Measurements from ENCODE around the gene DNER. TPM values are rescaled to one million over a fixed set of nuclear protein-coding genes. Genes with fewer than 3 reads are reported as not detected.
"Not testable (repeated sequence)": the region's sequence is repeated elsewhere in the genome, so short reads cannot be mapped to it uniquely, and the experiment has no call there.

Gene DNER
- total RNA-seq, 2 donors from 2014 or later, result 17.6 to 28.4 TPM

- no peak for DNase-seq (ENCODE audit: low spot score)
- Histone ChIP-seq H3K36me3 (no peaks in the 10 kb centered on the region), H3K27me3 (no peaks in the 10 kb centered on the region), H3K9me3 (no peaks in the 10 kb centered on the region), H3K4me3 (no peak overlapping the region), H3K4me1 (no peaks in the 10 kb centered on the region), H3K27ac (no peak overlapping the region)
- TF ChIP-seq CTCF (IDR thresholded peaks at IDR 0.05), result no peak
Observed at GRCh38 chr2:229344151-229344551, 370.2 kb downstream of the DNER start.

GRCh38 chr2:229343661-229344060 is 370.7 kb downstream of the DNER start:
- no peaks in the 10 kb centered on the region for H3K9me3 ChIP-seq
- no peak for TF ChIP-seq CTCF (IDR thresholded peaks at IDR 0.05)
- H3K27ac ChIP-seq, result no peak overlapping the region
- H3K4me3 ChIP-seq, result no peak overlapping the region
- H3K27me3 ChIP-seq, result no peaks in the 10 kb centered on the region
- DNase-seq (ENCODE audit: low spot score), result no peak
- no peaks in the 10 kb centered on the region for H3K4me1 ChIP-seq
- no peaks in the 10 kb centered on the region for H3K36me3 ChIP-seq

GRCh38 chr2:229342376-229342775 is 372.0 kb downstream of the DNER start:
- no peaks in the 10 kb centered on the region for H3K36me3 ChIP-seq
- DNase-seq (ENCODE audit: low spot score), result no peak
- peak; percentile 21 to 56 for TF ChIP-seq CTCF (IDR thresholded peaks at IDR 0.05)
- H3K27ac ChIP-seq, result no peak overlapping the region
- no peaks in the 10 kb centered on the region for H3K4me1 ChIP-seq
- H3K4me3 ChIP-seq, result no peak overlapping the region
- no peaks in the 10 kb centered on the region for H3K9me3 ChIP-seq
- no peaks in the 10 kb centered on the region for H3K27me3 ChIP-seq

- no peaks in the 10 kb centered on the region for H3K9me3 ChIP-seq
- TF ChIP-seq CTCF (IDR thresholded peaks at IDR 0.05), result no peak
- H3K27ac ChIP-seq, result no peak overlapping the region
- no peak overlapping the region for H3K4me3 ChIP-seq
- H3K27me3 ChIP-seq, result no peaks in the 10 kb centered on the region
- no peaks in the 10 kb centered on the region for H3K4me1 ChIP-seq
- no peaks in the 10 kb centered on the region for H3K36me3 ChIP-seq
- no peak for DNase-seq (ENCODE audit: low spot score)
Observed at GRCh38 chr2:229340086-229340760, 374.1 kb downstream of the DNER start.

- no peak overlapping the region for H3K4me3 ChIP-seq
- H3K9me3 ChIP-seq, result no peaks in the 10 kb centered on the region
- DNase-seq (ENCODE audit: low spot score), result no peak
- no peak for TF ChIP-seq CTCF (IDR thresholded peaks at IDR 0.05)
- no peaks in the 10 kb centered on the region for H3K4me1 ChIP-seq
- H3K27ac ChIP-seq, result no peak overlapping the region
- H3K27me3 ChIP-seq, result no peaks in the 10 kb centered on the region
- H3K36me3 ChIP-seq, result no peaks in the 10 kb centered on the region
Observed at GRCh38 chr2:229339618-229340017, 374.7 kb downstream of the DNER start.

- not testable (repeated sequence) for H3K4me1 ChIP-seq; H3K36me3 ChIP-seq; DNase-seq (ENCODE audit: low spot score); H3K27ac ChIP-seq; H3K27me3 ChIP-seq; H3K4me3 ChIP-seq; H3K9me3 ChIP-seq
Observed at GRCh38 chr2:229339171-229339570, 375.2 kb downstream of the DNER start.

Data from right atrium auricular region (tissue), 2 donors.